ENCODE measurements around the gene ADCY2.
A peak's percentile ranks its signal among the peaks of the same experiment; 100 is the strongest.

GRCh38 chr5:7745882-7746610 is 350.1 kb downstream of the ADCY2 start:
- TF ChIP-seq POLR2A (IDR thresholded peaks at IDR 0.05) (no peak), CTCF (IDR thresholded peaks at IDR 0.05) (peak; percentile 67 to 86 (median 82))

Measured in heart left ventricle (tissue), 13 donors.